ENCODE data around the gene MRPL23.

DNA sequence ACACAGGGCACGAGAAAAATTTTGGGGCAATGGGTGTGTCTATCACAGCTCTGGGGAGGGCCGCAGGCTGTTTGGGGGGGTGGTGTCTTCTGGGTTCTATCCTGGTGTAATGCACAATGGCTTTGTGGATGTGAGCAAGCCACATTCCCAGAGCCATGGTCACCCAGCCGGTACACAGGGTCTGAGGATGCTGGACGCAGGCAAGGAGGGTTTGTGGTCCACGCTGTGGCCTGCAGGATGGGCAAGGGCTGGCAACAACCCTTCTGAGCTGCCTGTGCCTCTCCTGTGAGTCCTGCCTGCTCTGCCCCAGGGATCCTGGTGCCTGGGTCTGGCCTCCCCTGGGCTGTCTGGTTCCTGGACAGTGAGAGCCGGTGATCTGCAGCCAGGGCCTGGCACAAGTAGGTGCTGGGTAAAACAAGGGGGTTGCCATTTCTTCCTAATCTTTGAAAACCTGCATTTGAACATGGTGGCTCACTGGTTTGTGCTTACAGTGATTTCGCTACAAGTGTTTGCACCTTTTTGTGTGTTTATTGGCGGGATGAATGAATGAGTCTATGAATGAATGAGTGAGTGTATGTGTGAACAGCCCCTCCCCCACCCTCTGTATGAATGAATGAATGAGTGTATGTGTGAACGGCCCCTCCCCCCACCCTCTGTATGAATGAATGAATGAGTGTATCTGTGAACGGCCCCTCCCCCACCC lies 4.4 kb upstream of the MRPL23 start:
- no peak for TF ChIP-seq POLR2AphosphoS5 (IDR thresholded peaks at IDR 0.05; ENCODE audit: low read depth, low read length)
- no peak for TF ChIP-seq SIN3A (IDR thresholded peaks at IDR 0.05; ENCODE audit: borderline replicate concordance, insufficient read depth, low read length)
